ENCODE data around the gene PPM1K. TPM values are rescaled to one million over a fixed set of nuclear protein-coding genes. Genes with fewer than 3 reads are reported as not detected.
"Not testable (repeated sequence)": the region's sequence is repeated elsewhere in the genome, so short reads cannot be mapped to it uniquely, and the experiment has no call there.

PPM1K gene
- total RNA-seq = 125 TPM
- long read RNA-seq, full-length matches to known transcripts = 58 of 71 reads
- long read RNA-seq, partial matches to known transcripts = 6 of 71 reads
- long read RNA-seq, other reads (novel, unspliced or antisense) = 7 of 71 reads

- ATAC-seq (peak; percentile 98), DNase-seq (ENCODE audit: missing footprints) (peak; percentile 100)
- intact Hi-C loops (cut with DNase I) = loop anchor here (1.0 to 10.0 kb wide), 5 partner anchors 56 to 238 kb away; partner anchors contain the start of genes HERC5 and PYURF
Measured at GRCh38 chr4:88284439-88285234, at the start of gene PPM1K. TSS of gene PPM1K (minus strand) at chr4:88284561. CDS start at chr4:88278583, 5,978 bp downstream.

- intact Hi-C loops (cut with DNase I) = no loop called here
- no peak for DNase-seq (ENCODE audit: missing footprints)
- ATAC-seq = no peak
Measured at GRCh38 chr4:88333741-88334405, 49.5 kb upstream of the PPM1K start.

- no peak for ATAC-seq
- intact Hi-C loops (cut with DNase I) = no loop called here
- no peak for DNase-seq (ENCODE audit: missing footprints)
Measured at GRCh38 chr4:88327665-88328064, 43.3 kb upstream of the PPM1K start.

- DNase-seq (ENCODE audit: missing footprints) = no peak
- intact Hi-C loops (cut with DNase I) = no loop called here
Measured at GRCh38 chr4:88320780-88321373, 36.5 kb upstream of the PPM1K start.

GRCh38 chr4:88320224-88320779 is 35.9 kb upstream of the PPM1K start:
- DNase-seq (ENCODE audit: missing footprints) (no peak), ATAC-seq (no peak)
- intact Hi-C loops (cut with DNase I) = no loop called here

More at GRCh38 chr4:88320780-88321373, 36.5 kb upstream of the PPM1K start:
- ATAC-seq = peak; percentile 54

- ATAC-seq (no peak), DNase-seq (ENCODE audit: missing footprints) (no peak)
- intact Hi-C loops (cut with DNase I) = no loop called here
Measured at GRCh38 chr4:88318751-88319350, 34.5 kb upstream of the PPM1K start.

GRCh38 chr4:88315460-88316017 is 31.2 kb upstream of the PPM1K start:
- ATAC-seq (no peak), DNase-seq (ENCODE audit: missing footprints) (no peak)
- intact Hi-C loops (cut with DNase I) = no loop called here

GRCh38 chr4:88313088-88313624 is 28.8 kb upstream of the PPM1K start:
- DNase-seq (ENCODE audit: missing footprints); intact Hi-C loops (cut with DNase I); ATAC-seq: not testable (repeated sequence)

- intact Hi-C loops (cut with DNase I) = no loop called here
- ATAC-seq (no peak), DNase-seq (ENCODE audit: missing footprints) (no peak)
Measured at GRCh38 chr4:88308587-88308986, 24.2 kb upstream of the PPM1K start.

- intact Hi-C loops (cut with DNase I) = no loop called here
- ATAC-seq (peak; percentile 82), DNase-seq (ENCODE audit: missing footprints) (no peak)
Measured at GRCh38 chr4:88297725-88298454, 13.5 kb upstream of the PPM1K start.

GRCh38 chr4:88297212-88297516 is 12.8 kb upstream of the PPM1K start:
- intact Hi-C loops (cut with DNase I) = no loop called here
- no peak for ATAC-seq

GRCh38 chr4:88296413-88297211 is 12.3 kb upstream of the PPM1K start:
- intact Hi-C loops (cut with DNase I) = no loop called here
- DNase-seq (ENCODE audit: missing footprints) = no peak
- ATAC-seq = no peak

More at GRCh38 chr4:88297212-88297516, 12.8 kb upstream of the PPM1K start:
- no peak for DNase-seq (ENCODE audit: missing footprints)

GRCh38 chr4:88295656-88296055 is 11.3 kb upstream of the PPM1K start:
- DNase-seq (ENCODE audit: missing footprints) (no peak), ATAC-seq (peak; percentile 47)
- intact Hi-C loops (cut with DNase I) = loop anchor here (2.0 kb wide), 1 partner anchor 45 kb away; no protein-coding TSS in a partner anchor

GRCh38 chr4:88291003-88291402 is 6.6 kb upstream of the PPM1K start:
- peak; percentile 85 for ATAC-seq
- DNase-seq (ENCODE audit: missing footprints) = no peak
- intact Hi-C loops (cut with DNase I) = no loop called here

GRCh38 chr4:88286897-88287296 is 2.5 kb upstream of the PPM1K start:
- ATAC-seq (no peak), DNase-seq (ENCODE audit: missing footprints) (no peak)
- intact Hi-C loops (cut with DNase I) = loop anchor here (10.0 kb wide), 1 partner anchor 62 kb away; no protein-coding TSS in a partner anchor

GRCh38 chr4:88285235-88285653 is 883 bp upstream of the PPM1K start:
- no peak for ATAC-seq
- intact Hi-C loops (cut with DNase I) = loop anchor here (2.0 to 10.0 kb wide), 3 partner anchors 56 to 172 kb away; partner anchors contain the start of gene HERC5
- no peak for DNase-seq (ENCODE audit: missing footprints)
